HEK293 (cell line): ENCODE results near the gene UTP25.

Experiments used
- CTCF ChIA-PET: fragments of 350-600 bp; formaldehyde crosslinking; extraction: SDS; loops from one replicate; lab custom pipeline; 2021; ENCODE audit warnings: antibody characterized with exemption; lab: Yijun Ruan, JAX
- POLR2A ChIA-PET: fragments of 300-600 bp; formaldehyde crosslinking; extraction: SDS; loops from one replicate; lab custom pipeline; 2020; ENCODE audit warnings: antibody characterized with exemption, inconsistent platforms; lab: Yijun Ruan, JAX
- H3K27ac ChIP-seq: fragments of 200-500 bp; sonication (Bioruptor generic); 2 replicates; pipeline ENCODE4 v1.5.1; 2014; ENCODE audit warnings: low read depth, low read length, control low read depth, inconsistent platforms; ENCODE audit errors: extremely low read depth
- H3K36me3 ChIP-seq, 2 experiments: fragments of 200-500 bp in 1 of 2; sonication (Bioruptor generic) in 1 of 2; 1 replicate in 1 of 2; 2 replicates in 1 of 2; pipeline ENCODE4 v1.5.1; 2014 to 2017; ENCODE audit warnings: inconsistent platforms in 2 of 2, low read length in 2 of 2; ENCODE audit not compliant: control insufficient read depth in 2 of 2, insufficient read depth in 1 of 2
- H3K4me1 ChIP-seq: fragments of 200-500 bp; sonication (Bioruptor generic); 2 replicates; pipeline ENCODE4 v1.5.1; 2014; ENCODE audit warnings: mild to moderate bottlenecking, low read length, inconsistent platforms; ENCODE audit not compliant: control insufficient read depth, insufficient read depth
- H3K4me3 ChIP-seq: 2 replicates; pipeline ENCODE4 v1.5.1; 2011; ENCODE audit warnings: low read depth, mild to moderate bottlenecking, control low read depth, low read length, moderate library complexity
- H3K9me3 ChIP-seq: fragments of 200-500 bp; sonication (Bioruptor generic); 2 replicates; pipeline ENCODE4 v1.5.1; 2014; ENCODE audit warnings: low read depth, low read length, inconsistent platforms; ENCODE audit not compliant: control insufficient read depth, insufficient read depth
- KLF16 ChIP-seq: fragments of 450-650 bp; formaldehyde crosslinking; IDR thresholded peaks from 2 replicates; pipeline ENCODE4 v1.5.1; 2017; ENCODE audit warnings: missing biosample characterization, missing genetic modification characterization
- MYNN ChIP-seq: fragments of 450-650 bp; formaldehyde crosslinking; IDR thresholded peaks from 2 replicates; pipeline ENCODE4 v1.5.1; 2016; ENCODE audit warnings: missing biosample characterization, missing genetic modification characterization, borderline replicate concordance
- PRDM1 ChIP-seq: fragments of 450-650 bp; formaldehyde crosslinking; IDR thresholded peaks from 2 replicates; pipeline ENCODE4; 2016; ENCODE audit warnings: missing biosample characterization, missing genetic modification characterization
- SCRT1 ChIP-seq: fragments of 450-650 bp; formaldehyde crosslinking; IDR thresholded peaks from 2 replicates; pipeline ENCODE4 v1.5.1; 2016; ENCODE audit warnings: missing biosample characterization, missing genetic modification characterization, borderline replicate concordance
- ZBTB7A ChIP-seq: fragments of 450-650 bp; formaldehyde crosslinking; IDR thresholded peaks from 2 replicates; pipeline ENCODE4 v1.5.1; 2016; ENCODE audit warnings: low read depth, missing biosample characterization, missing genetic modification characterization
- ZEB2 ChIP-seq: fragments of 450-650 bp; formaldehyde crosslinking; IDR thresholded peaks from 2 replicates; pipeline ENCODE4 v1.5.1; 2016; ENCODE audit warnings: missing biosample characterization, missing genetic modification characterization
- ZFP41 ChIP-seq: fragments of 450-650 bp; formaldehyde crosslinking; IDR thresholded peaks from 2 replicates; pipeline ENCODE4 v1.5.1; 2016; ENCODE audit warnings: missing biosample characterization, missing genetic modification characterization, borderline replicate concordance
- ZNF133 ChIP-seq: fragments of 450-650 bp; formaldehyde crosslinking; IDR thresholded peaks from 2 replicates; pipeline ENCODE4 v1.5.1; 2016; ENCODE audit warnings: missing biosample characterization, missing genetic modification characterization
- ZNF138 ChIP-seq: fragments of 450-650 bp; formaldehyde crosslinking; IDR thresholded peaks from 2 replicates; pipeline ENCODE4 v1.5.1; 2016; ENCODE audit warnings: missing biosample characterization, missing genetic modification characterization, borderline replicate concordance
- ZNF18 ChIP-seq: fragments of 450-650 bp; formaldehyde crosslinking; IDR thresholded peaks from 2 replicates; pipeline ENCODE4 v1.5.1; 2016; ENCODE audit warnings: missing biosample characterization, missing genetic modification characterization
- ZNF19 ChIP-seq: fragments of 450-650 bp; formaldehyde crosslinking; IDR thresholded peaks from 2 replicates; pipeline ENCODE4; 2016; ENCODE audit warnings: missing biosample characterization, missing genetic modification characterization, low read depth
- ZNF202 ChIP-seq: fragments of 450-650 bp; formaldehyde crosslinking; IDR thresholded peaks from 2 replicates; pipeline ENCODE4 v1.5.1; 2016; ENCODE audit warnings: missing biosample characterization, missing genetic modification characterization, borderline replicate concordance
- ZNF311 ChIP-seq: fragments of 450-650 bp; formaldehyde crosslinking; IDR thresholded peaks from 2 replicates; pipeline ENCODE4 v1.5.1; 2017; ENCODE audit warnings: missing biosample characterization, missing genetic modification characterization, borderline replicate concordance
- ZNF324 ChIP-seq: fragments of 450-650 bp; formaldehyde crosslinking; IDR thresholded peaks from 2 replicates; pipeline ENCODE4 v1.5.1; 2016; ENCODE audit warnings: missing biosample characterization, missing genetic modification characterization
- ZNF350 ChIP-seq: fragments of 450-650 bp; formaldehyde crosslinking; IDR thresholded peaks from 2 replicates; pipeline ENCODE4 v1.5.0; 2017; ENCODE audit warnings: missing biosample characterization, mild to moderate bottlenecking, missing genetic modification characterization
- ZNF449 ChIP-seq: fragments of 450-650 bp; formaldehyde crosslinking; IDR thresholded peaks from 2 replicates; pipeline ENCODE4 v1.5.1; 2017; ENCODE audit warnings: missing biosample characterization, mild to moderate bottlenecking, missing genetic modification characterization, moderate library complexity
- ZNF571 ChIP-seq: fragments of 450-650 bp; formaldehyde crosslinking; IDR thresholded peaks from 2 replicates; pipeline ENCODE4 v1.5.0; 2017; ENCODE audit warnings: missing biosample characterization, missing genetic modification characterization
- ZNF580 ChIP-seq: fragments of 450-650 bp; formaldehyde crosslinking; IDR thresholded peaks from 2 replicates; pipeline ENCODE4 v1.5.1; 2016; ENCODE audit warnings: missing biosample characterization, missing genetic modification characterization
- ZNF677 ChIP-seq: fragments of 450-650 bp; IDR thresholded peaks from 2 replicates; pipeline ENCODE4 v1.5.0; 2018; ENCODE audit warnings: missing biosample characterization, mild to moderate bottlenecking, missing genetic modification characterization, moderate library complexity
- ZNF747 ChIP-seq: fragments of 450-650 bp; formaldehyde crosslinking; IDR thresholded peaks from 2 replicates; pipeline ENCODE4 v1.5.1; 2016; ENCODE audit warnings: missing biosample characterization, missing genetic modification characterization
- ZNF76 ChIP-seq: fragments of 450-650 bp; formaldehyde crosslinking; IDR thresholded peaks from 2 replicates; pipeline ENCODE4; 2016; ENCODE audit warnings: low read depth, missing biosample characterization, missing genetic modification characterization, borderline replicate concordance
- ZNF768 ChIP-seq: fragments of 450-650 bp; formaldehyde crosslinking; IDR thresholded peaks from 2 replicates; pipeline ENCODE4 v1.5.1; 2018; ENCODE audit warnings: missing biosample characterization, mild to moderate bottlenecking, missing genetic modification characterization
- ZNF785 ChIP-seq: fragments of 450-650 bp; formaldehyde crosslinking; IDR thresholded peaks from 2 replicates; pipeline ENCODE4 v1.5.1; 2016; ENCODE audit warnings: missing biosample characterization, missing genetic modification characterization

UTP25 gene

GRCh38 chr1:209880031-209880430, 52.3 kb downstream of the UTP25 start:
- Histone ChIP-seq H3K4me1 (peaks cover 3% of the 10 kb centered on the region), H3K27ac (no peak overlapping the region), H3K36me3 (no peaks in the 10 kb centered on the region), H3K9me3 (no peaks in the 10 kb centered on the region), H3K4me3 (no peak overlapping the region)
- ChIA-PET POLR2A (no interaction called here), CTCF (interaction anchor here (0.6 to 1.6 kb wide), 6 partner anchors 10 to 951 kb away, joined by 3 to 9 read pairs (median 4); partner anchors contain the start of gene UTP25)
- TF ChIP-seq MYNN (tag by site-specific recombination) (no peak), ZNF449 (tag by site-specific recombination) (no peak), ZNF133 (tag by site-specific recombination) (no peak), ZNF311 (tag by site-specific recombination) (no peak), ZNF580 (tag by site-specific recombination) (no peak), ZNF202 (no peak), ZNF18 (tag by site-specific recombination) (no peak), ZNF747 (tag by site-specific recombination) (no peak), ZNF138 (tag by site-specific recombination) (no peak), KLF16 (tag by site-specific recombination) (no peak)

- ChIA-PET POLR2A (no interaction called here), CTCF (interaction anchor here (0.5 to 2.5 kb wide), 5 partner anchors 19 to 756 kb away, joined by 4 to 11 read pairs (median 6); no protein-coding TSS in a partner anchor)
- Histone ChIP-seq H3K27ac (no peak overlapping the region), H3K36me3 (no peaks in the 10 kb centered on the region), H3K4me3 (no peak overlapping the region), H3K4me1 (peaks cover 3% of the 10 kb centered on the region), H3K9me3 (no peaks in the 10 kb centered on the region)
- TF ChIP-seq ZNF785 (tag by site-specific recombination): no peak
- TF ChIP-seq ZNF19 (tag by site-specific recombination): no peak
- no peak for TF ChIP-seq PRDM1 (tag by site-specific recombination)
- TF ChIP-seq ZBTB7A (tag by site-specific recombination): no peak
- TF ChIP-seq ZNF768 (tag by site-specific recombination): no peak
- TF ChIP-seq ZEB2 (tag by site-specific recombination): no peak
- no peak for TF ChIP-seq ZNF324
- no peak for TF ChIP-seq ZNF571
- no peak for TF ChIP-seq ZNF677 (tag by site-specific recombination)
- TF ChIP-seq ZNF76 (tag by site-specific recombination): no peak
- no peak for TF ChIP-seq ZFP41 (tag by site-specific recombination)
- TF ChIP-seq ZNF311 (tag by site-specific recombination): no peak
- TF ChIP-seq SCRT1: no peak
- TF ChIP-seq ZNF138 (tag by site-specific recombination): no peak
- TF ChIP-seq ZNF350 (tag by site-specific recombination): no peak
These were observed 53.8 kb downstream of the UTP25 start for GRCh38 chr1:209881619-209882018.
